ENCODE data around the gene DMRT3. TPM values are rescaled to one million over a fixed set of nuclear protein-coding genes. Genes with fewer than 3 reads are reported as not detected.

The DMRT3 gene
- total RNA-seq, 4 donors from 2014 or later = not detected

GRCh38 chr9:981491-981898, 5.0 kb downstream of the DMRT3 start:
- H3K27me3 ChIP-seq = peaks cover 0 to 35% of the 10 kb centered on the region in 2 donors
- DNase-seq = no peak
- no peak overlapping the region for H3K27ac ChIP-seq
- H3K36me3 ChIP-seq = no peaks in the 10 kb centered on the region
- H3K4me3 ChIP-seq = no peak overlapping the region
- no peaks in the 10 kb centered on the region for H3K9me3 ChIP-seq
- H3K4me1 ChIP-seq = peaks cover 0 to 6% (median 0%) of the 10 kb centered on the region in 4 donors
- no peak for TF ChIP-seq POLR2A (IDR thresholded peaks at IDR 0.05)
- no peak for TF ChIP-seq CTCF (IDR thresholded peaks at IDR 0.05)

- H3K36me3 ChIP-seq = no peaks in the 10 kb centered on the region
- no peak for DNase-seq
- H3K4me1 ChIP-seq = no peaks in the 10 kb centered on the region
- H3K27me3 ChIP-seq = peaks cover 0 to 25% of the 10 kb centered on the region in 2 donors
- H3K27ac ChIP-seq = no peak overlapping the region
- TF ChIP-seq CTCF (IDR thresholded peaks at IDR 0.05) = no peak
- TF ChIP-seq POLR2A (IDR thresholded peaks at IDR 0.05) = no peak
- no peak overlapping the region for H3K4me3 ChIP-seq
- H3K9me3 ChIP-seq = no peaks in the 10 kb centered on the region
Observed at GRCh38 chr9:982394-983230, 6.2 kb downstream of the DMRT3 start.

GRCh38 chr9:994005-994404, 17.6 kb downstream of the DMRT3 start:
- Histone ChIP-seq H3K4me1 (no peaks in the 10 kb centered on the region), H3K27ac (no peak overlapping the region), H3K4me3 (no peak overlapping the region), H3K9me3 (no peaks in the 10 kb centered on the region), H3K27me3 (no peaks in the 10 kb centered on the region), H3K36me3 (no peaks in the 10 kb centered on the region)
- DNase-seq = no peak
- TF ChIP-seq POLR2A (IDR thresholded peaks at IDR 0.05) (no peak), CTCF (IDR thresholded peaks at IDR 0.05) (no peak)

GRCh38 chr9:995192-995591, 18.7 kb downstream of the DMRT3 start:
- DNase-seq = no peak
- TF ChIP-seq POLR2A (IDR thresholded peaks at IDR 0.05) (no peak), CTCF (IDR thresholded peaks at IDR 0.05) (no peak)
- no peaks in the 10 kb centered on the region for H3K36me3 ChIP-seq
- no peaks in the 10 kb centered on the region for H3K4me1 ChIP-seq
- no peak overlapping the region for H3K4me3 ChIP-seq
- no peaks in the 10 kb centered on the region for H3K27me3 ChIP-seq
- no peaks in the 10 kb centered on the region for H3K9me3 ChIP-seq
- no peak overlapping the region for H3K27ac ChIP-seq

- Histone ChIP-seq H3K36me3 (no peaks in the 10 kb centered on the region), H3K27me3 (no peaks in the 10 kb centered on the region), H3K9me3 (no peaks in the 10 kb centered on the region), H3K4me3 (no peak overlapping the region), H3K4me1 (no peaks in the 10 kb centered on the region), H3K27ac (no peak overlapping the region)
- TF ChIP-seq POLR2A (IDR thresholded peaks at IDR 0.05) = no peak
- TF ChIP-seq CTCF (IDR thresholded peaks at IDR 0.05) = no peak
- no peak for DNase-seq
Observed at GRCh38 chr9:995781-996180, 19.3 kb downstream of the DMRT3 start.

Measured in Peyer's patch (tissue), 4 donors.